Measurements from ENCODE around the gene IL37. TPM values are rescaled to one million over a fixed set of nuclear protein-coding genes. Genes with fewer than 3 reads are reported as not detected.

The IL37 gene
- total RNA-seq, 1 experiment from 2014 or later = not detected

DNA sequence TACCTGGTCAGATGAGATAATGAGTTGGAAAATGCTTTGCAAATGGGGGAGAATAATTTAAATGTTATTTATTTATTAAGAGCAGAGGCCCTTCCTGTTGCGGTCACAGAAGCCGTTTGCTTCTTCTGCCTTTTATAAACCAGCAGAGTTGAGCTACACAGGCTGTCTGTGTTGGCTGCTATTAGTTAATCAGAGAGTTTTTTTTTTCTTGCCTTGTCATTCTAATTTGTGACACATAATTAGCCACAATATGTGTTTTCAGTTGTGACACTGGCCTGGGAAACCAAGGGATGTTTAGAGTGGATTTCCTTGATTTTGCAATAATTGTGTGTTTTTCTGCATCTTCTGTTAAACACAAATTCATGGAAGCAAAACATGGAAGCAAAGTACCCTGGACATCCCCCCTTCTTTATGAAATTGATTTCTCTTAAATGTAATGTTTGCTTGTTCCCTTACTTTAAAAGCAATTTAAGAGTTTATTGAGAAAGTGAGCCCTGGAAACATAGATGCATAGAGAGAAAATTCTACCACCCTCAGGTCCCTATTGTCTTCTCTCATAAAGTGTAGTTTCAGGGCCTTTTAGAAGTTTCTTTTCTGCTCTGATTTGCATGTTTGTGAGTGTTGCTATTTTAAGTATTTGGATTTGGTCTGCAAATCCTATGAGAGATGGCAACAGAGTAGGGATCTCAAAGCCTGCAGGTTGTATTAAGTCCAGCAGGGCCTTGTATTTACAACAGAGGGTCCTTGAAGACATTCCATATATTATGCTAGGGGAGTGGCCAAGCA, 22.8 kb upstream of the IL37 start:
- Histone ChIP-seq H2AK5ac (ENCODE audit: insufficient read length, low read length) (no peak overlapping the region), H3K4me2 (ENCODE audit: insufficient read depth, insufficient read length, low read length) (no peak overlapping the region), H4K8ac (replicated peaks; ENCODE audit: insufficient read length, low read depth, low read length) (no peak overlapping the region), H4K91ac (ENCODE audit: insufficient read length, low read depth, low read length) (no peak overlapping the region), H3K27ac (ENCODE audit: insufficient read length, low read depth, low read length) (no peak overlapping the region), H2BK15ac (ENCODE audit: low read depth, low read length) (no peak overlapping the region), H2BK20ac (ENCODE audit: low read depth, low read length, poor library complexity, severe bottlenecking) (no peak overlapping the region), H2AFZ (ENCODE audit: low read length) (no peak overlapping the region), H4K20me1 (ENCODE audit: control insufficient read depth, insufficient read depth, insufficient read length) (no peaks in the 10 kb centered on the region), H3K23ac (ENCODE audit: insufficient read length, low read depth, low read length) (no peak overlapping the region), H3K14ac (ENCODE audit: insufficient read depth, low read length) (no peak overlapping the region), H3T11ph (ENCODE audit: low read length) (no peak overlapping the region), H3K4ac (ENCODE audit: low read depth, low read length) (no peak overlapping the region), H3K79me2 (ENCODE audit: insufficient read depth, low read length) (no peaks in the 10 kb centered on the region), H3K79me1 (ENCODE audit: insufficient read depth, low read depth, low read length, poor library complexity, severe bottlenecking) (no peaks in the 10 kb centered on the region), H4K5ac (ENCODE audit: insufficient read length, low read depth, low read length) (no peak overlapping the region), H2BK120ac (ENCODE audit: low read depth, low read length, poor library complexity, severe bottlenecking) (no peak overlapping the region), H2BK12ac (ENCODE audit: insufficient read length, low read depth, low read length) (no peak overlapping the region), H3K18ac (ENCODE audit: insufficient read length, low read depth, low read length) (no peak overlapping the region), H3K27me3 (ENCODE audit: insufficient read depth, low read length) (no peaks in the 10 kb centered on the region), H3K9me3 (ENCODE audit: control insufficient read depth, low read depth, low read length) (no peaks in the 10 kb centered on the region), H2BK5ac (ENCODE audit: insufficient read length, low read length) (no peak overlapping the region), H3K9ac (ENCODE audit: extremely low read depth, insufficient read length, low read length) (no peak overlapping the region), H3K4me1 (ENCODE audit: insufficient read depth, low read length) (no peaks in the 10 kb centered on the region; the same call in none of the 2 replicates), H3K56ac (ENCODE audit: insufficient read length, low read depth, low read length) (no peak overlapping the region), H3K23me2 (ENCODE audit: insufficient read length, low read depth, low read length, poor library complexity, severe bottlenecking) (no peaks in the 10 kb centered on the region)
- Mint-ChIP-seq H3K4me3 (no peak overlapping the region), H3K27ac (no peak overlapping the region), H3K9me3 (no peaks in the 10 kb centered on the region; a peak in 1 of 5 replicates), H3K36me3 (ENCODE audit: insufficient read depth in 1 of 3, low read depth in 3 of 3) (no peaks in the 10 kb centered on the region), H3K4me1 (peaks cover 9 to 15% of the 10 kb centered on the region in 2 experiments; a peak in 3 of 4 replicates), H3K27me3 (ENCODE audit: low read depth) (no peaks in the 10 kb centered on the region)
- TF ChIP-seq, protein P1, sequence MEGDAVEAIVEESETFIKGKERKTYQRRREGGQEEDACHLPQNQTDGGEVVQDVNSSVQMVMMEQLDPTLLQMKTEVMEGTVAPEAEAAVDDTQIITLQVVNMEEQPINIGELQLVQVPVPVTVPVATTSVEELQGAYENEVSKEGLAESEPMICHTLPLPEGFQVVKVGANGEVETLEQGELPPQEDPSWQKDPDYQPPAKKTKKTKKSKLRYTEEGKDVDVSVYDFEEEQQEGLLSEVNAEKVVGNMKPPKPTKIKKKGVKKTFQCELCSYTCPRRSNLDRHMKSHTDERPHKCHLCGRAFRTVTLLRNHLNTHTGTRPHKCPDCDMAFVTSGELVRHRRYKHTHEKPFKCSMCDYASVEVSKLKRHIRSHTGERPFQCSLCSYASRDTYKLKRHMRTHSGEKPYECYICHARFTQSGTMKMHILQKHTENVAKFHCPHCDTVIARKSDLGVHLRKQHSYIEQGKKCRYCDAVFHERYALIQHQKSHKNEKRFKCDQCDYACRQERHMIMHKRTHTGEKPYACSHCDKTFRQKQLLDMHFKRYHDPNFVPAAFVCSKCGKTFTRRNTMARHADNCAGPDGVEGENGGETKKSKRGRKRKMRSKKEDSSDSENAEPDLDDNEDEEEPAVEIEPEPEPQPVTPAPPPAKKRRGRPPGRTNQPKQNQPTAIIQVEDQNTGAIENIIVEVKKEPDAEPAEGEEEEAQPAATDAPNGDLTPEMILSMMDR (conservative IDR thresholded peaks at IDR 0.05) = no peak
- no CpG with 5 or more reads among the region's 2 CpGs for WGBS (ENCODE audit: extremely low coverage, insufficient read length, low lambda C conversion rate)
- DNase-seq = no peak

Data from H9 (cell line).